Upper lobe of right lung (tissue), 1 donor: Measurements from ENCODE around the gene RFX2. TPM values are rescaled to one million over a fixed set of nuclear protein-coding genes. Genes with fewer than 3 reads are reported as not detected.
A peak's percentile ranks its signal among the peaks of the same experiment; 100 is the strongest.

Source experiments
- ATAC-seq: fragments of 200-7000 bp; cut with Tn5 transposase; one replicate; pipeline ENCODE4 v1.9.1; 2020; ENCODE audit warnings: mild to moderate bottlenecking, moderate library complexity
- DNase-seq: peaks from one replicate; pipeline ENCODE4 v3.0.0-alpha.2; 2020
- H3K27ac ChIP-seq: fragments of 200-600 bp; one replicate; pipeline ENCODE4 v1.8.0; 2022
- H3K27me3 ChIP-seq: fragments of 200-600 bp; one replicate; pipeline ENCODE4 v1.8.0; 2022; ENCODE audit warnings: mild to moderate bottlenecking
- H3K36me3 ChIP-seq: fragments of 200-600 bp; one replicate; pipeline ENCODE4 v1.8.0; 2022
- H3K4me1 ChIP-seq: fragments of 200-600 bp; one replicate; pipeline ENCODE4 v1.8.0; 2022
- H3K4me3 ChIP-seq: fragments of 200-600 bp; one replicate; pipeline ENCODE4 v1.8.0; 2022; ENCODE audit warnings: mild to moderate bottlenecking
- H3K9me3 ChIP-seq: fragments of 200-600 bp; one replicate; pipeline ENCODE4 v1.8.0; 2022
- intact Hi-C: fragments of 100-400 bp; cut with DNase I; formaldehyde crosslinking; loops from one replicate; pipeline ENCODE4 v1.11.0; 2022
- total RNA-seq: library from RNA; stranded (reverse); fragmentation: NEBNext Ultra II Directional; extraction: Animal tissue kit (Norgen Biotek cat#: 25700); gene quantifications from one replicate; pipeline ENCODE4 v1.2.1, GENCODE V29; 2021
- TF ChIP-seq, protein P1 (sequence below): fragments of 200-600 bp; IDR thresholded peaks from one replicate; pipeline ENCODE4 v1.8.0; 2022; ENCODE audit warnings: antibody characterized with exemption
- donor health status: DM: no; HTN: yes; CAD: no; lungs with severe emphysema.

The RFX2 gene
- total RNA-seq, 1 donor from 2014 or later, result 11.7 TPM

DNA sequence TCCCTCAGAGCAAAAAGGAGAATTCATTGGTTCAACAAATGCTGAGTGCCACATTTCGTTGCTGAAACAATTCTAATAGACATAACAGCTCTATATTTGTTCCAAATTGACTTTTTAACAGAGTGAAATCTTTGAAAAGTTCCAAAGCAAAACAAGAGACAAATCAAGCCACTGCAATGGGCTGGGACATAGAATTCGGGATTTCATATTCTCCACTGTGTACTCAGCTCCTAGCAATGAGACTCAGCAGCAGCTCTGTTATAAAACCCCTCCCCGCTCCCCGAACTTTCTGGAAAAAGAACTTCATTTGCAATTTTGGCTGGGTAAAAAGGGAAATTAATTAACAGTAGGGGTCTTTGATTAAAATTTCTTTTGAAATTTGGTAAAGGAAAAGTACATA, 11.3 kb downstream of the RFX2 start:
- ATAC-seq, result no peak
- H3K27ac ChIP-seq, result peak overlapping the region; percentile 89
- H3K27me3 ChIP-seq, result no peaks in the 10 kb centered on the region
- no peak for DNase-seq
- H3K4me3 ChIP-seq, result no peak overlapping the region
- peaks cover 49% of the 10 kb centered on the region for H3K4me1 ChIP-seq
- no peaks in the 10 kb centered on the region for H3K9me3 ChIP-seq
- no peaks in the 10 kb centered on the region for H3K36me3 ChIP-seq
- intact Hi-C loops, result no loop called here
- TF ChIP-seq, protein P1, sequence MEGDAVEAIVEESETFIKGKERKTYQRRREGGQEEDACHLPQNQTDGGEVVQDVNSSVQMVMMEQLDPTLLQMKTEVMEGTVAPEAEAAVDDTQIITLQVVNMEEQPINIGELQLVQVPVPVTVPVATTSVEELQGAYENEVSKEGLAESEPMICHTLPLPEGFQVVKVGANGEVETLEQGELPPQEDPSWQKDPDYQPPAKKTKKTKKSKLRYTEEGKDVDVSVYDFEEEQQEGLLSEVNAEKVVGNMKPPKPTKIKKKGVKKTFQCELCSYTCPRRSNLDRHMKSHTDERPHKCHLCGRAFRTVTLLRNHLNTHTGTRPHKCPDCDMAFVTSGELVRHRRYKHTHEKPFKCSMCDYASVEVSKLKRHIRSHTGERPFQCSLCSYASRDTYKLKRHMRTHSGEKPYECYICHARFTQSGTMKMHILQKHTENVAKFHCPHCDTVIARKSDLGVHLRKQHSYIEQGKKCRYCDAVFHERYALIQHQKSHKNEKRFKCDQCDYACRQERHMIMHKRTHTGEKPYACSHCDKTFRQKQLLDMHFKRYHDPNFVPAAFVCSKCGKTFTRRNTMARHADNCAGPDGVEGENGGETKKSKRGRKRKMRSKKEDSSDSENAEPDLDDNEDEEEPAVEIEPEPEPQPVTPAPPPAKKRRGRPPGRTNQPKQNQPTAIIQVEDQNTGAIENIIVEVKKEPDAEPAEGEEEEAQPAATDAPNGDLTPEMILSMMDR, result no peak

DNA sequence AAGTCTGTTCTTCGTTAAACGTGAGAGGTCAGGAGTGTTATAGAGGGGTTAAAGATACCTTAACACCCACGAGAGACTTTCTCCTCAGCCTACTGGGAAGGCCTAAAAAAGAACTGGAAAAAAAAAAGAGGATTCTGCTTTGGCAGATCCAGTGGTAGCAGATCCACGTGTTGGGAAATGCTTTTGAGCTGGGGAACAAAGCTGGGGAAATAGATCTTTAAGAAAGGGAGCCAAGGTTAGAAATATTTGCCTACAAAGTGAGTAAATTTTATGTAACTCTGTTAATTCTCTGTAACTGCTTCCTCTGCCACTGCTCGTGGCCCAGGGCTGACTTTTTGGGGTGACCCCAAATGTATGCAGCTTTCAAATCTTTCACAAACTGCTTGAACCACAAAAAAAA, 11.7 kb downstream of the RFX2 start:
- no peak overlapping the region for H3K4me3 ChIP-seq
- H3K27ac ChIP-seq, result peak overlapping the region; percentile 89
- H3K9me3 ChIP-seq, result no peaks in the 10 kb centered on the region
- intact Hi-C loops, result no loop called here
- TF ChIP-seq, protein P1, result no peak
- H3K4me1 ChIP-seq, result peaks cover 44% of the 10 kb centered on the region
- DNase-seq (no peak), ATAC-seq (no peak)
- no peaks in the 10 kb centered on the region for H3K27me3 ChIP-seq
- H3K36me3 ChIP-seq, result no peaks in the 10 kb centered on the region

DNA sequence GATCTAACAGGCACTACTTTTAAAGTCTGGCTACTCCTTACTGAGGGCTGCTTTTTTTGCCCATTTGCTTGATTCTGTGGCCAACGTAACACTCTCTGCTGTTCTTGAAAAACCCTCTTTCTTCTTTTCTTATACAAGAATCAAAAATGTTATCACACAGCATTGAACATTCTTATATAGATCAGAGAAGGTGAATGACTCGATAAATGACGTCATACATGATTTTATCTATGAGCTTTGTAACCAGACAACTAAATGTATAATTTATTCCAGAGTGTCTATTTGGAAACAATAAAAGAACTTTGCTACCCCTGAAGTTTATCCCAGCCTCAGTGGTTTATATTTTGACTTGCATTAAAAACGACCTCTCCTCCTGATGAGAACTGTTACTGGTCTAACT, 12.4 kb downstream of the RFX2 start:
- H3K9me3 ChIP-seq, result no peaks in the 10 kb centered on the region
- TF ChIP-seq, protein P1, result no peak
- no peaks in the 10 kb centered on the region for H3K27me3 ChIP-seq
- no peak overlapping the region for H3K4me3 ChIP-seq
- peak overlapping the region; percentile 89 for H3K27ac ChIP-seq
- DNase-seq (no peak), ATAC-seq (no peak)
- intact Hi-C loops, result no loop called here
- H3K4me1 ChIP-seq, result peaks cover 41% of the 10 kb centered on the region
- H3K36me3 ChIP-seq, result no peaks in the 10 kb centered on the region

DNA sequence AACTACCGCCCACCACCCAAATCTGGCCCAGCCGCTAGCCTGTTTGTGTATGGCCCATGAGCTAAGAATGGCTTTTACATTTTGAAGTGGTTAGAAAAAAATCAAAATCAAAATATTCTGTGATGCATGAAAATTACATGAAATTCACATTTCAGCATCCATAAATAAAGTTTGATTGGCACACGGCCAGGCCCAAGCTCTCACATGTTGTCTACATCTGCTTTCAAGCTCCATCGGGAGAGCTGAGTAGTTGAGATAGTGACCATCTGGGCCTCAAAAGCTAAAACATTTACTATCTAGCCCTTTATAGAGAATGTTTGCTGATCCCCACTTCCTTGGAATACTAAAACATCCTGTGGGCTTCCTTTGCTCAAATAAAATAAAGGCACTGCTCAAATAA, 14.5 kb downstream of the RFX2 start:
- DNase-seq, result no peak
- Histone ChIP-seq H3K9me3 (no peaks in the 10 kb centered on the region), H3K27me3 (no peaks in the 10 kb centered on the region), H3K4me3 (no peak overlapping the region), H3K27ac (no peak overlapping the region), H3K36me3 (no peaks in the 10 kb centered on the region), H3K4me1 (peaks cover 44% of the 10 kb centered on the region)
- ATAC-seq, result no peak
- TF ChIP-seq, protein P1, result no peak
- intact Hi-C loops, result no loop called here

DNA sequence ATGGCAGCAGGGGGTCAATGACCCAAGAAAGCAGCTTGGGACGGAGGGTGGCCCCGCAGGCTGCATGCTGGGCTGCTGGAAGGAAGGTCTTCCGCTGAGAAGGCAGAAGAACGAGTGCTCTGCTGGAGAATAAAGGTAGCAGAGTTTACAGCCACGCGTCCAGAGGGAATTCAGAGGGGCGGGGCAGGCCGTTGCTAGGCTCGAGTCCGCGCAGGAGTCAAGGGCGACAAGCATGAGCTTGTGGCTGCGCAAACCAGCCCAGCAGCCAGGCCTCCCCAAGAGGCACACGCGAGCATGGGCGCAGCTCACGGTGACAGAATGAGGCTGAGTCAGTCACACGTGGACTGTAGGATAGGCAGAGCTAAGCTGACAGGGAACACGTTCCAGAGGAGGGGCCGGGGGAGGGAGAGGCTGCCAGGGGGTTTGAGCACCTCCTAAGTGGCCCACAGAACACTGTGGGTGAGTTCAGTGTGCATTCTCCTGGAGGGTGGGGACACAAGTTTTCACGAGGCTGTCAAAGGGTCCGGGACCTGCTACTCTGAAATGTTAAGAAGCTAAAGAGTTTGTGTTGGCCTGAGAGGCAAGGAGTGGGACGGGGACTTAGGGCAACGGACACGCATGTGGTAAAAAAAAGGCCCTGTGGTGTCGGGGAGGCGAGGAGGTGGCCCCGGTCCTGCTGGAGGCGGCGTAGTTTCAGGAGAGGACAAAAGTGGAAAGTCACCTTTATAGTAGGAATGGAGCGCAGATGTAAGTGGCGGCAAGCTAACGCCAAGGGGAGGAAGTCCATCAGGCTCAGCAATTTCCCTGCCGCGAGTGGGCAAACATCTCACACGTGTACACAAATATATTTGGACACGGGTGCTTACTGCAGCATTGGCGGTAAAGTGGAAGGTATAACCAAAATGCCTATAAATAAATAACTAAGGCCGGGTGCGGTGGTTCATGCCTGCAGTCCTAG, 17.7 kb downstream of the RFX2 start:
- no peaks in the 10 kb centered on the region for H3K36me3 ChIP-seq
- H3K9me3 ChIP-seq, result no peaks in the 10 kb centered on the region
- peak overlapping the region; percentile 36 for H3K4me3 ChIP-seq
- TF ChIP-seq, protein P1, result no peak
- H3K27ac ChIP-seq, result peak overlapping the region; percentile 91
- DNase-seq (peak; percentile 91), ATAC-seq (peak; percentile 92)
- H3K27me3 ChIP-seq, result no peaks in the 10 kb centered on the region
- peaks cover 38% of the 10 kb centered on the region for H3K4me1 ChIP-seq
- intact Hi-C loops, result no loop called here
